GM18519 (cell line): ENCODE results near the gene TRAF4.

Experiments used
- ATAC-seq: cut with Tn5 transposase; IDR thresholded peaks from one replicate; pipeline ENCODE4 v1.9.1; 2021; ENCODE audit warnings: mild to moderate bottlenecking, moderate library complexity; ENCODE audit not compliant: unreplicated experiment, low FRiP score

The TRAF4 gene

GRCh38 chr17:28747051-28747691 is 3.4 kb downstream of the TRAF4 start:
- ATAC-seq: no peak

DNA sequence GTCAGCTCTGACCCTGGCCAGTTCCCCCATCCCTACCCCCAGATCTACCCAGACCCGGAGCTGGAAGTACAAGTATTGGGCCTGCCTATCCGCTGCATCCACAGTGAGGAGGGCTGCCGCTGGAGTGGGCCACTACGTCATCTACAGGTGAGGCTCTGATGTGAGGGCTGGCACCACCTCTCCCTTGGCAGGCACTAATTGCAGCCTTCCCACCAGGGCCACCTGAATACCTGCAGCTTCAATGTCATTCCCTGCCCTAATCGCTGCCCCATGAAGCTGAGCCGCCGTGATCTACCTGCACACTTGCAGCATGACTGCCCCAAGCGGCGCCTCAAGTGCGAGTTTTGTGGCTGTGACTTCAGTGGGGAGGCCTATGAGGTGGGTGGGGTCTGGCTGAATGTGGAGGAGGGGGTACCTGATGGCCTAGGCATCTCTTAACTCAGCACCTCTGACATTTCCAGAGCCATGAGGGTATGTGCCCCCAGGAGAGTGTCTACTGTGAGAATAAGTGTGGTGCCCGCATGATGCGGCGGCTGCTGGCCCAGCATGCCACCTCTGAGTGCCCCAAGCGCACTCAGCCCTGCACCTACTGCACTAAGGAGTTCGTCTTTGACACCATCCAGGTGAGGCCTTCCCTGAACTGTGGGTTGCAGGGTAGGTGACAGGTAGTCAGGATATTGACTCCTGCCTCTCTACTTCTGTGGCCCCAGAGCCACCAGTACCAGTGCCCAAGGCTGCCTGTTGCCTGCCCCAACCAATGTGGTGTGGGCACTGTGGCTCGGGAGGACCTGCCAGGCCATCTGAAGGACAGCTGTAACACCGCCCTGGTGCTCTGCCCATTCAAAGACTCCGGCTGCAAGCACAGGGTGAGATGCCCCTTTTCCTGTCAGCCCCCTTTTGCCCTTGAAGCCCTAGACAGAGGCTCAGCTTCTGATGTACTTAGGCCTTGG is 4.3 kb downstream of the TRAF4 start:
- ATAC-seq: no peak

- no peak for ATAC-seq
These were observed 5.2 kb downstream of the TRAF4 start for GRCh38 chr17:28748852-28749515.

DNA sequence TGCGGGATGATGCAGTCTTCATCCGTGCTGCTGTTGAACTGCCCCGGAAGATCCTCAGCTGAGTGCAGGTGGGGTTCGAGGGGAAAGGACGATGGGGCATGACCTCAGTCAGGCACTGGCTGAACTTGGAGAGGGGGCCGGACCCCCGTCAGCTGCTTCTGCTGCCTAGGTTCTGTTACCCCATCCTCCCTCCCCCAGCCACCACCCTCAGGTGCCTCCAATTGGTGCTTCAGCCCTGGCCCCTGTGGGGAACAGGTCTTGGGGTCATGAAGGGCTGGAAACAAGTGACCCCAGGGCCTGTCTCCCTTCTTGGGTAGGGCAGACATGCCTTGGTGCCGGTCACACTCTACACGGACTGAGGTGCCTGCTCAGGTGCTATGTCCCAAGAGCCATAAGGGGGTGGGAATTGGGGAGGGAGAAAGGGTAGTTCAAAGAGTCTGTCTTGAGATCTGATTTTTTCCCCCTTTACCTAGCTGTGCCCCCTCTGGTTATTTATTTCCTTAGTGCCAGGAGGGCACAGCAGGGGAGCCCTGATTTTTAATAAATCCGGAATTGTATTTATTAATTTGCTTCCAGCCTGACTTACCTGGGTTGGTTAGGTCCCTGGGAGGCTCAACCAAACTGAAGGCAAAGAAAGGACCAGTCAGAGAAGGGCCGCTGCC is 5.8 kb downstream of the TRAF4 start:
- no peak for ATAC-seq

DNA sequence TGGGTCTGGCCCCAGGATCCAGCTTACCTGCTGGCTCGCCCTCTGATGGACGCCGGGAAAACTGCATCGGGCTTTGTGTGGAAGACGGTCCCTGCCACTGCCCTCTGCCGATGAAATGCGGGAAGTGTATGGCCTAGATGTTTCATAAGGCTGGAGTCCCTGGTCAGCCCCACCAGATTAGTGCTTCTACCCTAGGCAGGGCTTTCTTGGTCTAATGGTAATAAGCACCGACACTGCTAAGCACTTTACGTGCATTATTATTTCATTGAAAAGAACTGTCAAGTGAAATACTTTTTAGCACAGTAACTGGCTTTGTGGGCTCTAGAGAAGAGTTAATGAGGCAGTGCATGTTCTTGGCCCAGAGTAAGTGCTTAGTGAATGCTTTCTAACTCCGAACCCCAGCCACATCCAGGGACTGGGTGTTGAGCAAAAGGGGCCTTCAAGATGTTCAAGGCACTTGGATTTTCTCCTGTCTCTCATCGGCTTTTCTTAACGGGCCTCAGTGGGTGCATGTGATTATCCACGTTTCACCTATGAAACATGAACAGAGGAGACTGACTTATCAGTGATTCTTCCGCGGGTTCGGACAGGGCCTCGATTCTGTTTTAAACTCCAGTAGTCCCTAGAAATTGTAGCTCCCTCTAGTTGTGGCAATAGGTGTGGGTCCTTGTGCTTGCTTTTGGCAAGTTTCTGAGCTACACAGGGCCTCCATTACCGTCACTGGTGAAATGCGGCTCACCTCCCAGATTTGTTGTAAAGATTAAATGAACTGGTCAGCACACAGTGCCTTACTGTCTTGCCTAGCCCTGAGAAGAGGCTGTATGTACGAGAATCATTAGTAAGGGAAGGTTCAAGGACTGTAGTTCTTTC is 6.6 kb downstream of the TRAF4 start:
- ATAC-seq: no peak

DNA sequence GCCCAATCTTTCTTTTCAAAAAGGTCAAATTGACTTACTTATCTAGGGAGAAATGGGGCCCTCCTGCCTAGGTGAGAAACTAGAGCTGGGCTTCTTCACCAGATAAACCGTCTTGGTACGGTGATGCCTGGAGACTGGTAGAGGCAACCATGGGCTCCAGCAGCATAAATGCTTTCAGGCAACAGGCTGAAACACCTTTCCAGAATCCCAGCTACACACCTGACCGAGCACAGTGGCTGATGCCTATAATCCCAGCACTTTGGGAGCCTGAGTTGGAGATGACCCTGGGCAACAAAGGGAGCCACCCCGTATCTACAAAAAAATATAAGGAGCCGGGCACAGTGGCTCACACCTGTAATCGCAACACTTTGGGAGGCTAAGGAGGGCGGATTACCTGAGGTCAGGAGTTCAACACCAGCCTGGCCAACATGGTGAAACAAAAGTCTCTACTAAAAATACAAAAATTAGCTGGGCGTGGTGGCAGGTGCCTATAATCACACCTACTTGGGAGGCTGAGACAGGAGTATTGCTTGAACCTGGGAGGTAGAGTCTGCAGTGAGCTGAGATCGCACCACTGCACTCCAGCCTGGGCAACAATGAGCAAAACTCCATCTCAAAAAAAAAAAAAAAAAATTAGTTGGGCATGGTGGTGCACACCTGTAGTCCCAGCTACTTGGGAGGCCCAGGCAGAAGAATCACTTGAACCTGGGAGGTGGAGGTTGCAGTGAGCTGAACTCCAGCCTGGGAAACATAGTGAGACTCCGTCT is 8.0 kb downstream of the TRAF4 start:
- ATAC-seq: no peak

DNA sequence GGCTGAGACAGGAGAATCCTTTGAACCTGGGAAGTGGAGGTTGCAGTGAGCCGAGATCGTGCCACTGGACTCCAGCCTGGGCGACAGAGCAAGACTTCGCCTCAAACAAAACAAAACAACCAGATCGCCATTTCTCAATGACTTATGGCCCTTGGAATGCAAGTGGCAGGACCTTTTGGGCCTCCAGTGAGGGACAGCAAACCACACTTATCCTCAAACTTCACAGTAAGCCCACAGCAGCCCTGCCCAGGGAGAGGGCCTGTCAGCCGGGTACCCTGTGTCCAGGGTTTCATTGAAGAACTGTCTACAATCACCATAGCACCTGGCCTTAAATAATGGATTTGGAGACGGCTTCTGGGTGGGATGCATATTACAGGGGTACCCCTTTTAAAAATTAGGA is 11.7 kb downstream of the TRAF4 start:
- ATAC-seq: no peak

DNA sequence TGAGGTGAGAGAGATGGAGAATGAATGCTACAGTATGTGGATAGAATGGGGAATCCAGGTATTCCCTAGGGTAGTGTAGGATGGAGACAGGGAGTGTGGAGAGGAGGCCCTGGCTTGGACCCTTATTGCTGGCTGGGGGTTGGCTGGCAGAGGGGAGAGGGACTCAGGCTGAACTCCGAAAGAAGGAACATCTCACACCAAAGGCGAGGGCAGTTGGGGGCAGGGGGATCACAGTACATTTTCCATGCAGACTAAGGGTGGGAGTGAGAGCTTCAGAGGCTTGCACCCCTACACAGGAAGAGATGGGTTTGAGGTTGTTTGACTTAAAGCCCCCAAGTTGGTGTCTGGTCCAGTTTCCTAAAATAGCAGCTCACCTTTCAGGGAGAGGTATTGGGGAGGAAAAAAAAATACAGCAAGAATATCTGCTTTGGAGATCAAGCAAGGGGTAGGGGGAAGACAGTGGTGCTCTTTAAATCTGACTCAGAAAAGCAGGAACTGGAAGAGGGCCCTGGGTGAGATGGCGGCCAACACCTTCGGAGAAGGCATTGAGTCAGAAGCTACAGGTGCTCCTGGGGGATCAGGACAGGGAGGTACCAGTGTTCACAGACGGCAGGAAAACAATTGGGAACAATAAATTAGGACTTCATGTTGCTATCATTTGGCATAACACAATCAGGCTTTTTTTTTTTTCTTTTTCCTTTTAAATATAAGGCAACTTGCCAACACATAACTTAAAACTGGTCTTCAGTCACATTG is 12.4 kb downstream of the TRAF4 start:
- ATAC-seq: no peak

GRCh38 chr17:28758411-28759121 is 14.8 kb downstream of the TRAF4 start:
- ATAC-seq: no peak

DNA sequence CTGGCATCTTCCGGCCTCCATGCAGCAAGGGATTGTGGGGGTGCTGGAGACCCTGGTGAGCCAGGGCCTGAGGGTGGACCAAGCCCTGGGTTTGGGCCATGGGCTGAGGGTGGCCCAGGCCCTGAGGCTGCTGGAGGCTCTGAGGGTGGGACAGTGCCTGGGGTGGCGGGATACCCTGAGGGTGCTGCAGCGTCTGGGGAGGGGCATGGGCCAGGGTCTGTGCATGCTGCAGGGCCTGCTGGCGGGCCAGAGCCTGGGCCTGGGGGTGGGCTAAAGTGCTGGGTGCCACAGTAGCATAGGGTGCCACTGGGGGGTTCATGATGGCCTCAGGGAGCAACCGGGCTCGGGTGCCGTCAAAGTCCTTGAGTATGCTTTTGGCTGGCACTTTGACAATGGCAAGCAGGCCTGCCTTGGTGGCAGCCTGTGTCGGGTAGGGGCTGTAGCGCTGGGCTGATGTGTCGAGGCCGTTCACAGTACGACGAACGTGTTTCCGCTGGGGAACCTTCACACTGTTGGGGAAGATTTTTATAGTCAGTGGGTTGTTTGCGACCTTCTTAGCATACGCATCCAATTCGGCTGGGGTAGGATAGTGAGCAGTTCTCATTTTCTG is 15.6 kb downstream of the TRAF4 start:
- no peak for ATAC-seq

GRCh38 chr17:28760601-28761562 is 17.1 kb downstream of the TRAF4 start:
- ATAC-seq: no peak

DNA sequence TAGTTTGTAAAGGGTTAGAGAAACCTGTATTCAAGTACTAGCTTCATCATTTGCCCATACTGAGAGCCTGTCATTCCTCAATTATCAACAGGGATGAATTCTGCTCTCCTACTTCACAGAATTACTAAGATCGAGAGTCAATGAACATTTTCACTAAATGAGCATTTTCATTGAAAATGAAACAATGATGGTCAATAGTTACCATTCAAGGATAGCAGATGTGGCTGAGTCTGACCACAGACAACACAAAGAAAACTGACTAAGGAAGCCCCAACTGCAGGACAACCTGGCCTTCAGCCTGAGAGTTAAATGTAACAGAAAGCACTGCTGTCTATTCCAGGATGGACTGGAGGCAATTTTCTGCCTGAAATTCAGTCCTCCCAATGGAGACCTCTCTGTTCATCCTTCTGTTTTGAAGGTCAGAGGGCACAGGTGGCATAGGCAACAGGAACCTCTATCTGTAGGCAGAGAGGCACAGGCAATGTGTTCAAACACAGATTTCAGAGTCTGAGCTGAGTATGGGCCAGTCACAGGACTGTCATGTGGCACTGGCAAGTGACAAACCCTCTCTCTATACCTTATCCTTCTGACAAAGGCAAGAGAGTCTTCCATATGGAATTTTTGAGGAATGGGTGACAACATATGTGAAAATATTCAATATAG is 19.5 kb downstream of the TRAF4 start:
- no peak for ATAC-seq

- no peak for ATAC-seq
These were observed 20.0 kb downstream of the TRAF4 start for GRCh38 chr17:28763804-28764266.

GRCh38 chr17:28765038-28765437 is 21.2 kb downstream of the TRAF4 start:
- ATAC-seq: no peak

- no peak for ATAC-seq
These were observed 29.9 kb downstream of the TRAF4 start for GRCh38 chr17:28773736-28774135.

GRCh38 chr17:28774206-28774605 is 30.4 kb downstream of the TRAF4 start:
- ATAC-seq: no peak
